GM18517 (cell line): ENCODE measurements around the gene MYOM1.
"Not testable (repeated sequence)": the region's sequence is repeated elsewhere in the genome, so short reads cannot be mapped to it uniquely, and the experiment has no call there.

Source experiments
- ATAC-seq: cut with Tn5 transposase; IDR thresholded peaks from one replicate; pipeline ENCODE4 v1.9.1; 2021; ENCODE audit warnings: mild to moderate bottlenecking, moderate library complexity; ENCODE audit not compliant: unreplicated experiment

The MYOM1 gene

DNA sequence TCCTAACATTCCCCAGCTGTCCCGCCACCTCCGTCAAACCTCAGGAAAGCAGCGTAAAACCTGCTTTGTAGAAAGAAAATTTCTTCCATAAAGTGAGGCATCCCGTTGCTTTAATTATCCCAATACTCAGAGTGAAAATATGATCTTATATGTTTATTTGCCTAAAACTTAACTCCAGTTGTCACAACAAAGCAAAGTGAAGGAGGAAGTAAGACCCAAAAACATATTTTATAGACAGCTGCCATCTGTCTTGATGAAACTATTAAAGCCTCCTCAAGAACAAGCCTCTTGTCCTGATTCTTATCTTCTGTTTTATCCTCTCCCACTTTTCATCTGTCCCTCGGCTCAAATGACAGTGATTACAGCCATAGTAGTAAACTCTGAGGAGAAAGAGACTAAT, 177.9 kb downstream of the MYOM1 start:
- no peak for ATAC-seq

DNA sequence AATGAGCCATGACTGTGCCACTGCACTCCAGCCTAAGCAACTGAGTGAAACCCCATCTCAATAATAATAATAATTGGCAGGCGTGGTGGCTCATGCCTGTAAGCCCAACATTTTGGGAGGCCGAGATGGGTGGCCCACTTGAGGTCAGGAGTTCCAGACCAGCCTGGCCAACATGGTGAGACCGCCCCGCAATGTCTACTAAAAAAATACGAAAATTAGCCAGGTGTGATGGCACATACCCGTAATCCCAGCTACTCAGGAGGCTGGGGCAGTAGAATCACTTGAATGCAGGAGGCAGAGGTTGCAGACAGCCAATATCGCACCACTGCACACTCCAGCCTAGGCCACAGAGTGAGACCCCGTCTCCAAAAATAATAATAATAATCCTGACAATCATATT, 178.9 kb downstream of the MYOM1 start:
- no peak for ATAC-seq

DNA sequence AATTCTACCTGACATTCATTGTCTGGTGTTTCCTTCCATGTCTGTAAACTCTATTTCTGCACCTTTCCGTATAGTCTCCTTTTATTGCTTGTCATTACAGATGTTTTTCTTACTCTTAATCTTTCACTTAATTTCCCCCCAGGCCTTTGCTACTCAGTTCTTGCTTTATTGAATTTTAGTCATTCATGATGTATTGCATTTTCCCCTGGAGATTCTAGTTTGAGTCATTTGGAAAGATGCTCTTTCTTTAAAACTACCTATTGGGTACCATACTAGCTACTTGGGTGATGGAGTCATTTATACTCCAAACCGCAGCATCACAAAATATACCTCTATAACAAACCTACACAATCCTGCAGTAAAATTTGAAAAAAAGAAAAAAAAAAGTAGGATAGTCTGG, 179.6 kb downstream of the MYOM1 start:
- ATAC-seq: no peak

DNA sequence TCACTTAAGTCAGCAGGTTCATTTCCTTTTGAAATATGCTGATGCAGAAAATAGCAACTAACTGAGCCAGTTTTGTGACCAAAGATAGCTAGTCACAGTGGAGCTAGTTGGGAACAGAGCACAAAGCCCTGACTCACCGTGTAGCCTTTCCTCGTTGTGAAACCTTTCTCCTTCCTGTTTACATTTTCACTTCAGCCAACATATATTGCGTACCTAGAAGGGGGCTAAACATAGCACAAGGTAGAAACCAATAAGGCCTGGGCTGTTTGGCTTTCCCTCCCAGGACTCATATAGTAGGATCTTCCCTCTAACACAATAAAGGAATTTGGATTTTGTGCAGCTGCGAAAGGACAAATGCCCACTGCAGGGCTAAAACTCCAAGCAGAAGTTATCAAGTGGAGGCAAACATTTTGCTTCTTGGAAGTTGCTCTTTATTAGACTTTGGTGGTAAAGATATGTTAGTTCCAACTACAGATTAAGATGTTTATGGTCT, 182.3 kb downstream of the MYOM1 start:
- peak; percentile 99 for ATAC-seq

DNA sequence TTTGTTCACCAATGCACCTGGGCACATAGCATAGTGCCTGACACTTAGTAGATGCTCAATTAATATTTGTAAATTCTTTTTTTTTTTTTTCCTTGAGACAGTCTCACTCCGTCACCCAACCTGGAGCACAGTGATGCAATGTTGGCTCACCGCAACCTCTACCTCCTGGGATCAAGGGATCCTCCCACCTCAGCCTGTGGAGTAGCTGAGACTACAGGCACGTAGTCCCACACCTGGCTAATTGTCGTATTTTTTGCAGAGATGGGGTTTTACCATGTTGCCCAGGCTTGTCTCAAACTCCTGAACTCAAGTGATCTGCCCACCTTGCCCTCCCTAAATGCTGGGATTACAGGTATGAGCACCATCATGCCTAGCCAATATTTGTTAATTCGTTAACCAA, 183.7 kb downstream of the MYOM1 start:
- ATAC-seq: no peak

DNA sequence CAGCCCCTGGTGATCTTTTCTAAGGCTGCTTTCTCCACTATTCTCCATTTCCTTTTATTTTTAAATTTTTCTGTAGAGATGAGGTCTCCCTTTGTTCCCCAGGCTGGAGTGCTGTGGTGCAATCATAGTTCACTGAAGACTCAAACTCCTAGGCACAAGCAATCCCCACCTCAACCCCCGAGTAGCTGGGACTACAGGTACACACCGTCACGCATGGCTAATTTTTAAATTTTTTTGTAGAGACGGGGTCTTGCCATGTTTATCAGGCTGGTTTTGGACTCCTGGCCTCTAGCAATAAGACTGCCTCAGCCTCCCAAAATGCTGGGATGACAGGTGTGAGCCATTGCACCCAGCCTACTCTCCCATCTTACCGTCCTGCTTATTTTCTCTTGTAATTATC, 184.1 kb downstream of the MYOM1 start:
- ATAC-seq: no peak

DNA sequence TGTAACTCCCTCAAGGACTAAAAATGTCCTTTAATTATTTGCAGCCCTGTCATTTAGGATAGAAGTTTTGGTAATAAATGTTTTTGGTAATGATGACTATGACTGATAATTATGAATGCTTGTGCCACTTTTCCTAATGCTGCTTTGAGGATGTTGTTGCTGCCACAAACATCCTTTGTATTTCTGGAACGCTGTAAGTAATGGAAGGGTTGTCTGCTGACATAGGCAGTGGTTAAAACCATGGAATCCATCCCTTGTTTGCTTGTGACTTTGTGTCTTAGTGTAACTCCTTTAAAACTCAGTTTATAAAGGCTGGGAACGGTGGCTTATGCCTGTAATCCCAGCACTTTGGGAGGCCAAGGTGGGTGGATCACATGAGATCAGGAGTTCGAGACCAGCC, 187.0 kb downstream of the MYOM1 start:
- no peak for ATAC-seq

DNA sequence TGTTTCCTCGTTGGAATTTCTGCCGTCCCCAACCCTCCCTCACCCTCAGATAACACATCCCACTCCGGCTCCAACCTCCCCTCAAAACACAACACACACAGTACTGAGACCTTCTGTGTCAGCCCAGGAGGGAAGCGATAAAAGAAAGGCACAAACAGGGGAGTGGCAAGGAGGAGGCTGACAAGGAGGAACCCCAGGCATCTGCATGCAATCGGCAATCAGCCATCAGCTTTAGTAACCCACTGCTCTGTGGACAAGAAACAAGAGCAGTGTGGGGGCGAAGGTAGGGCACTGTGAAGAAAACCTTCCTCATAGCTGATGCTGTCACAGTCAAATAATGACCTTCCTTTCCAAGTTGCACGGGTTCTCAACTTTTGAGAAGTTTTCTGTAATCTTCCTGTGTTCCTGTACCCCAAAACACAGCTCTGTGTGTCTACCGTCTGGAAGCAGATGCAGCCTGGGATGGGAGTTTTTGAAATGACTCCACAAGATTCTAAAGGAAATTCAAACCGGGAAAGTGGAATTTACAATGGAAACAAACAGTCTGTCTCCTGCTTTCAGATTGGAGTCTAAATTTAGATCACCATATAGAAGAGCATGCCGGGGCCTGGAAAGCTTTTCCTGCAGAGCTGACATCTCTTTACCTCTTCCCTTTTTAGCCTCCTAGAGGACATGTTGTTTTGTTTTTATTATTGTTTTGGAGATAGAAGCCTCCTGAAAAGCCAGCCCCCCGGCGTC, 190.4 kb downstream of the MYOM1 start:
- ATAC-seq: no peak

DNA sequence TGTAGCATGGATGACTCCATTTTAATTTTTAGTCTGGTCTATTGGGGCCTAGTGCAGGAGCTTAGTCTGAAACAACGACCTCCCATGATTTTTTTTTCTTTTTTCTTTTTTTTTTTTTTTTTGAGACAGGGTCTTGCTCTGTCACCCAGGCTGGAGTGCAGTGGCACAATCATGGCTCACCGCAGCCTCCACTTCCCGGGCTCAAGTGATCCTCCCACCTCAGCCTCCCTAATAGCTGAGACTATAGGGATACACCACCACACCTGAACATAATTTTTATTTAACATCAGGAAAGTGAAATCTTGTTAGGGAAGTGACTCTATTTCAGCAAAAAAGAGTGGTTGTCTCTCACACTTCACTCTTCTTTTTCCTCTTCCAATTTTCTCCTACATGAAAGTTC, 191.7 kb downstream of the MYOM1 start:
- ATAC-seq: not testable (repeated sequence)

DNA sequence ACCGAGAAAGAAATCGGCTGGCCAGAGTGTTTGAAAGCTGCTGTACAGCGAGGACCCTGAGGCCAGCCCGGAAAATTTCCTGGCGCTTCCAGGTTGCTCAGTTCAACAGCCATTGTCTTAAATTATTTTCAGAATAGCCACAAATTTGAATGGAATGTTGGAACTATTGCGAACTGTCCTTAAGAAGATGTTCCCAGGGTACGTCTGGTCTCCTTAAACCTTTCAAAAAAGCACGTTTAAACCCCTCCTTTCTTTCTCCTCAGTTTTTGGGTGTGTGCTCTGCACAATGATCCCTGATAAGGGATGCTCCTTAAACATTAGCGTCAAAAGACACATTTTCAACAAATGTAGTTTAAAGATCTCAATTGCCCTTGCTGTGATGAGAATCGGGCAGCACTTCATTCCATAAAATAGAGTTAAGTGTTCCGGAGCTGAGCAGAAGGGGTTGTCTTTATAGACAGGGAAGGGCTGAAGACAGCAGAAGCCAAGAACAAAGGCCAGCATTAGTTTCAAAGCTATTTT, 192.3 kb downstream of the MYOM1 start:
- ATAC-seq: no peak

DNA sequence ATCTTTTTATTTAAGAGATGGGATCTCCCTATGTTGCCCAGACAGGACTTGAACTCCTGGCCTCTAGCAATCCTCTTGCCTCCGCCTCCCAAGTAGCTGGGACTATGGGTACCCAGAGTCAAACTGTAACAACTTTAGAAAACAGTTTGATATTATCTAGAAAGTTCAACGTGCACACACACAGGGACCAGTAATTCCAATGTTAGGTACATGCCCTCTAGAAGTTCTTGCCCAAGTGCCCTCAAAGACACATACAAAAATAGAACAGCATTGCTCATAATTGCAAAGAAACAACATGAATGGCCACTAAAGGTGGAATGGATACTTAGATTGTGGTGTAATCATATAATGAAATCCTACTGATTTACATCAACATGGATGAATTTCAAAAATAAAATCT, 194.2 kb downstream of the MYOM1 start:
- ATAC-seq: no peak

DNA sequence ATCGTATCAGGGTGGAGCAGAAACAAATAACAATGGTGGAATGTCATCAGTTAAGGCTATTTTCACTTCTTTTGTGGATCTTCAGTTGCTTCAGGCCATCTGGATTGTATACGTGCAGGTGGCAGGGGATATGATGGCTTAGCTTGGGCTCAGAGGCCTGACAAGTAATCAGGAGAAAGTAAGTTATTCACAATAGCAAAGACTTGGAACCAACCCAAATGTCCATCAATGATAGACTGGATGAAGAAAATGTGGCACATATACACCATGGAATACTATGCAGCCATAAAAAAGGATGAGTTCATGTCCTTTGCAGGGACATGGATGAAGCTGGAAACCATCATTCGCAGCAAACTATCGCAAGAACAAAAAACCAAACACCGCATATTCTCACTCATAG, 196.2 kb downstream of the MYOM1 start:
- not testable (repeated sequence) for ATAC-seq
